Upper lobe of left lung (tissue), 6 donors: Measurements from ENCODE around the gene PRICKLE1. TPM values are rescaled to one million over a fixed set of nuclear protein-coding genes. Genes with fewer than 3 reads are reported as not detected.

Experiments used
- ATAC-seq, 2 donors: fragments of 200-7000 bp; cut with Tn5 transposase; one replicate each; pipeline ENCODE4 v1.9.1; 2022; ENCODE audit warnings: mild to moderate bottlenecking in 2 of 2, moderate library complexity in 2 of 2; ENCODE audit not compliant: low FRiP score in 2 of 2
- DNase-seq, 2 donors: peaks; one replicate each; pipeline ENCODE4 v3.0.0-alpha.2; 2019 to 2020
- H3K27ac ChIP-seq, 4 donors: fragments of 200-600 bp; sonication (generic); one replicate each; pipeline ENCODE4 v1.5.1; 2016 to 2019
- H3K27me3 ChIP-seq, 4 donors: fragments of 200-600 bp; sonication (generic); one replicate each; pipeline ENCODE4 v1.5.1; 2017 to 2019
- H3K36me3 ChIP-seq, 4 donors: fragments of 200-600 bp; sonication (generic); one replicate each; pipeline ENCODE4 v1.5.1; 2016 to 2019
- H3K4me1 ChIP-seq, 4 donors: fragments of 200-600 bp; sonication (generic); one replicate each; pipeline ENCODE4 v1.5.1; 2018 to 2019
- H3K4me3 ChIP-seq, 4 donors: fragments of 200-600 bp; sonication (generic); one replicate each; pipeline ENCODE4 v1.5.1; 2017 to 2019; ENCODE audit warnings: mild to moderate bottlenecking in 2 of 4, moderate library complexity in 1 of 4
- H3K9me3 ChIP-seq, 4 donors: fragments of 200-600 bp; sonication (generic); one replicate each; pipeline ENCODE4 v1.5.1; 2018 to 2019
- EP300 ChIP-seq, 4 donors: sonication (generic); formaldehyde crosslinking; IDR thresholded peaks; one replicate each; pipeline ENCODE4 v1.5.1; 2017; ENCODE audit warnings: antibody characterized with exemption in 4 of 4, control low read depth in 2 of 4
- POLR2A ChIP-seq, 4 donors: fragments of 450-650 bp; IDR thresholded peaks; one replicate each; pipeline ENCODE4 v1.5.1; 2016 to 2017; ENCODE audit warnings: antibody characterized with exemption in 4 of 4, mild to moderate bottlenecking in 2 of 4
- POLR2AphosphoS5 ChIP-seq, 2 donors: sonication (generic); formaldehyde crosslinking; IDR thresholded peaks; one replicate each; pipeline ENCODE4 v1.5.1; 2017; ENCODE audit warnings: antibody characterized with exemption in 2 of 2
- WGBS, 2 donors: methylation state at CpG; one replicate each; pipeline ENCODE4 v1.1.5; 2017 to 2018; 5-methylcytosine and 5-hydroxymethylcytosine counted together
- total RNA-seq, 6 donors: library from RNA; depleted of rRNA in 4 of 6; stranded (reverse); fragments of >200 nt in 4 of 6; gene quantifications; one replicate each; pipeline versions ENCODE4 v1.1.0 to v1.2.1, GENCODE V29; 2016 to 2021
- TF ChIP-seq, protein P1 (sequence below), 6 experiments: fragments of 450-650 bp in 4 of 6; fragments of 200-600 bp in 2 of 6; sonication (generic) in 2 of 6; IDR thresholded peaks; one replicate each; pipeline ENCODE4 v1.5.1; 2016 to 2019; ENCODE audit warnings: antibody characterized with exemption in 6 of 6
- donor health status: DM: no; HTN: no; CAD: no; lungs with moderate emphysema.
- donor health status: DM: no; HTN: yes; CAD: no; lungs with severe emphysema.

Gene PRICKLE1
- total RNA-seq, 6 donors from 2014 or later = 7.3 to 18.2 (median 10.2) TPM

DNA sequence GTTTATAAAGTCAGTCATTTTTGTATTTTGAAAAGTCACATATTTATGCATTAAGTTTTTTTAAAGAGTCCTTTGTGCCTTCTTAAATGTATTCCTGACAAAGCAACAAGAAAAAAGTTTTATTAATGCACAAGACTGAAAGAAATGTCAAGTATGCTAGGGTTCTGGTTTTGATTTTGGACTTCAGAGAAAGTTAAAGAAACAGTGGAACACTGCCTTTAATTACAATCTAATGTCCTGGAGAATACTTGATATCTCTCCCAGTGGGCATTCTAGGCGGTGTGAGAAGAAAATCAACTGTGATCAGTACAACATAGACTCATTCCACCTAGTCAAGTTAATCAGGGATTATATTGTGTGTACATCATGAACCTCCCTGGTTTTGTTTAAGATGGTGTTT, 49.9 kb downstream of the PRICKLE1 start:
- Histone ChIP-seq H3K36me3 (no peaks in the 10 kb centered on the region), H3K27me3 (no peaks in the 10 kb centered on the region), H3K27ac (no peak overlapping the region), H3K4me1 (no peaks in the 10 kb centered on the region), H3K4me3 (no peak overlapping the region), H3K9me3 (no peaks in the 10 kb centered on the region)
- 85 to 91% methylated on average over 1 of the region's 1 CpG for WGBS, 2 donors
- no peak for ATAC-seq
- TF ChIP-seq POLR2AphosphoS5 (IDR thresholded peaks at IDR 0.05) (no peak), POLR2A (IDR thresholded peaks at IDR 0.05) (no peak), EP300 (IDR thresholded peaks at IDR 0.05) (no peak)
- TF ChIP-seq, protein P1, sequence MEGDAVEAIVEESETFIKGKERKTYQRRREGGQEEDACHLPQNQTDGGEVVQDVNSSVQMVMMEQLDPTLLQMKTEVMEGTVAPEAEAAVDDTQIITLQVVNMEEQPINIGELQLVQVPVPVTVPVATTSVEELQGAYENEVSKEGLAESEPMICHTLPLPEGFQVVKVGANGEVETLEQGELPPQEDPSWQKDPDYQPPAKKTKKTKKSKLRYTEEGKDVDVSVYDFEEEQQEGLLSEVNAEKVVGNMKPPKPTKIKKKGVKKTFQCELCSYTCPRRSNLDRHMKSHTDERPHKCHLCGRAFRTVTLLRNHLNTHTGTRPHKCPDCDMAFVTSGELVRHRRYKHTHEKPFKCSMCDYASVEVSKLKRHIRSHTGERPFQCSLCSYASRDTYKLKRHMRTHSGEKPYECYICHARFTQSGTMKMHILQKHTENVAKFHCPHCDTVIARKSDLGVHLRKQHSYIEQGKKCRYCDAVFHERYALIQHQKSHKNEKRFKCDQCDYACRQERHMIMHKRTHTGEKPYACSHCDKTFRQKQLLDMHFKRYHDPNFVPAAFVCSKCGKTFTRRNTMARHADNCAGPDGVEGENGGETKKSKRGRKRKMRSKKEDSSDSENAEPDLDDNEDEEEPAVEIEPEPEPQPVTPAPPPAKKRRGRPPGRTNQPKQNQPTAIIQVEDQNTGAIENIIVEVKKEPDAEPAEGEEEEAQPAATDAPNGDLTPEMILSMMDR (IDR thresholded peaks at IDR 0.05) = no peak
- DNase-seq = no peak

DNA sequence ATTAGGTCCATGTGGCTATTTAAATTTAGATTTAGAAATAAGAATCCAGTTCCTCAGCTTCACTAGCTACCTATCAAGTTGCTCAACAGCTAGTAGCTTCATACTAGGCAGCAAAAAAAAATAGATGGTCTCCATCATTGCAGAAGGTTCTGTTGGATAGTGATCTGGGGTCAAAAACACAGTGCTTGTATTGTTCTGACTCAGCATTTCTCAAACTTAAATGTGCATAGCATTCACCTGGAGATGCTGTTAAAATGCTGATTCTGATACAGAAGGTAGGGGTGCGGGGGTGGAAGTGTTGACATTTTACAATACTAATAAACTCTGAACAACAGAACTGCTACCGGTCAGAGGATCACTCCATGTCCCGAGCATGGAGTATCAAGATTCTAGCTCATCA, 51.3 kb downstream of the PRICKLE1 start:
- no peaks in the 10 kb centered on the region for H3K27me3 ChIP-seq
- no peak overlapping the region for H3K4me3 ChIP-seq
- no peak overlapping the region for H3K27ac ChIP-seq
- ATAC-seq (no peak), DNase-seq (no peak)
- TF ChIP-seq POLR2AphosphoS5 (IDR thresholded peaks at IDR 0.05) (no peak), EP300 (IDR thresholded peaks at IDR 0.05) (no peak), POLR2A (IDR thresholded peaks at IDR 0.05) (no peak)
- TF ChIP-seq, protein P1 (IDR thresholded peaks at IDR 0.05) = no peak
- WGBS, 2 donors = 67% methylated on average over 3 of the region's 3 CpGs
- H3K36me3 ChIP-seq = no peaks in the 10 kb centered on the region
- H3K9me3 ChIP-seq = no peaks in the 10 kb centered on the region
- H3K4me1 ChIP-seq = no peaks in the 10 kb centered on the region

DNA sequence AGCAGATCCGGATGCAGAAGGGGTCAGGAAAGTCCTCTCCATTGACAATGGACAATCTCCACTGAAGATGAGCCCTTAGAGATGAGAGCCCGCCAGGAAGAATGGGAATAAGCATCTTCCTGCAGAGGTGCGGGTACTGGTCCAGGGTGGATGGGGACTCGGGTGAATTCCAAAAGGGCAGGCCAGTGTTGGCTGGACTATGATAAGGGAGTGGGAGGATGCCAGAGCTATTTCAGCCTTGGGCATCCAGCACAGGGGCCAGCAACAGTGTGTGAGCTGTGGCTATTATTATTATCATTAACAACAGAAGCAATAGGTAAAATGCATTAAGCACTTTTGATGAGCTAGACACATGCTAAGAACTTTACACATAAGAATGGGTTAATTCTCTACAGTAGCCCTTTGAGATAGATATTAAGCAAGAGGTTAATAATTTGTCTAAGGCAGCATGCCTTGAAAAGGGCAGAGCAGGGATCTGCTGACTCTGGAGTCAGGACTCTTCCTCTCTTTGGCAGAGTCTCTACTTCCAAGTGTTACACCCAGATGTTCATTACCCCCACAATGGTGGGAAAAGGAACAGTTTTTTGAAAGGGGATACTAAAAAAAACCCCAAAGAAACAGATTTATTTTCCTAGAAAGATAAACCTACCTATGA, 55.2 kb downstream of the PRICKLE1 start:
- H3K9me3 ChIP-seq = no peaks in the 10 kb centered on the region
- no peak overlapping the region for H3K27ac ChIP-seq
- DNase-seq (no peak), ATAC-seq (peak in 1 of 2 donors; percentile 10)
- H3K36me3 ChIP-seq = no peaks in the 10 kb centered on the region
- TF ChIP-seq, protein P1 (IDR thresholded peaks at IDR 0.05) = no peak
- TF ChIP-seq POLR2AphosphoS5 (IDR thresholded peaks at IDR 0.05) (no peak), EP300 (IDR thresholded peaks at IDR 0.05) (no peak)
- no peak overlapping the region for H3K4me3 ChIP-seq
- H3K27me3 ChIP-seq = no peaks in the 10 kb centered on the region
- H3K4me1 ChIP-seq = no peaks in the 10 kb centered on the region
- 90 to 98% methylated on average over 4 of the region's 4 CpGs for WGBS, 2 donors

DNA sequence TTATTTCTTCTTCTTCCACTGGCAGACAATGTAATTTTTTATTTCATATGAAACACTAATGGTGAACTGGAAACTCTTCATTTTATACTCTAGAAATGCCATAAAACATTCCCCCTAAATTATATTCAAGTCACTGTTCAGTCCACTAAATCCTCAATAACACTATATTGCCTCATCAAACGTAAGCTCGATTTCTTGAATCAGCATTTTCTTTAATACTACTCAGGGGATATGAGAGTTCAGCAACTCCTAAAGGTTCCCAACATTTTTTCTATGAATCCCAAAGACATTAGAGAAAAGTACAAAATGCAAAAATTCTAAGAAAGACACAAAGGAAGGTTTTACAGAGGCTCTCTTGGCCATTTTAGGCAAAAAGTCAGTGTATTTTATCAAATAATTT, 59.3 kb downstream of the PRICKLE1 start:
- H3K27ac ChIP-seq = no peak overlapping the region
- DNase-seq = no peak

More for the DNA sequence above, 59.3 kb downstream of the PRICKLE1 start:
- no peaks in the 10 kb centered on the region for H3K4me1 ChIP-seq
- no peaks in the 10 kb centered on the region for H3K27me3 ChIP-seq
- H3K4me3 ChIP-seq = no peak overlapping the region
- no peaks in the 10 kb centered on the region for H3K9me3 ChIP-seq
- no peak for TF ChIP-seq POLR2AphosphoS5 (IDR thresholded peaks at IDR 0.05)
- TF ChIP-seq, protein P1 (IDR thresholded peaks at IDR 0.05) = no peak
- no peak for ATAC-seq
- WGBS, 2 donors = 90 to 92% methylated on average over 2 of the region's 2 CpGs
- H3K36me3 ChIP-seq = no peaks in the 10 kb centered on the region
